Activated CD8-positive, alpha-beta memory T cell treated with anti-CD3 and anti-CD28 coated beads for 36 hours (primary cell): Measurements from ENCODE around the gene C19orf73. TPM values are rescaled to one million over a fixed set of nuclear protein-coding genes. Genes with fewer than 3 reads are reported as not detected.

Experiments used
- CTCF ChIA-PET: fragments of 350-600 bp; sonication (Branson Sonifier 250); formaldehyde crosslinking; loops from one replicate; lab custom pipeline; 2021; ENCODE audit warnings: antibody characterized with exemption; lab: Charles Lee
- POLR2A ChIA-PET: fragments of 350-600 bp; sonication (Branson Sonifier 250); formaldehyde crosslinking; loops from one replicate; lab custom pipeline; 2021; ENCODE audit warnings: antibody characterized with exemption; lab: Charles Lee
- total RNA-seq, 2 experiments: library from RNA; stranded (reverse); gene quantifications; one replicate each; pipeline ENCODE4 v1.2.3, GENCODE V29; 2021

Gene C19orf73
- total RNA-seq, 2 experiments from 2014 or later: 1.0 to 1.4 TPM

GRCh38 chr19:49150106-49150943, 31.4 kb upstream of the C19orf73 start:
- ChIA-PET CTCF (interaction anchor here (0.6 to 1.4 kb wide), 3 partner anchors 53 to 152 kb away, joined by 3 to 4 read pairs (median 4); no protein-coding TSS in a partner anchor), POLR2A (interaction anchor here (0.5 kb wide), 1 partner anchor 541 kb away, joined by 11 read pairs; no protein-coding TSS in a partner anchor)

- ChIA-PET CTCF (interaction anchor here (0.6 kb wide), 1 partner anchor 73 kb away, joined by 3 read pairs; no protein-coding TSS in a partner anchor), POLR2A (no interaction called here)
Observed at GRCh38 chr19:49149652-49150105, 30.7 kb upstream of the C19orf73 start.

- ChIA-PET CTCF (interaction anchor here (0.7 to 6.8 kb wide), 5 partner anchors 43 to 155 kb away, joined by 3 to 38 read pairs (median 3); partner anchors contain the start of gene RUVBL2), POLR2A (no interaction called here)
Observed at GRCh38 chr19:49148784-49149651, 30.1 kb upstream of the C19orf73 start.

- ChIA-PET CTCF (interaction anchor here (0.6 to 6.8 kb wide), 5 partner anchors 42 to 320 kb away, joined by 3 to 38 read pairs (median 3); partner anchors contain the start of gene RUVBL2), POLR2A (interaction anchor here (1.1 kb wide), 1 partner anchor 37 kb away, joined by 3 read pairs; no protein-coding TSS in a partner anchor)
Observed at GRCh38 chr19:49148044-49148682, 29.2 kb upstream of the C19orf73 start.

- POLR2A ChIA-PET: interaction anchor here (0.6 kb wide), 1 partner anchor 27 kb away, joined by 3 read pairs; the partner anchor contains the start of gene PPFIA3
- CTCF ChIA-PET: interaction anchor here (0.7 to 6.8 kb wide), 6 partner anchors 18 to 148 kb away, joined by 3 to 38 read pairs (median 4); partner anchors contain the start of genes LIN7B and PPFIA3
Observed at GRCh38 chr19:49146408-49146770, 27.4 kb upstream of the C19orf73 start.

- ChIA-PET CTCF (interaction anchor here (0.7 to 6.8 kb wide), 8 partner anchors 13 to 147 kb away, joined by 3 to 38 read pairs (median 4); partner anchors contain the start of genes LIN7B and PPFIA3), POLR2A (interaction anchor here (0.6 kb wide), 1 partner anchor 26 kb away, joined by 3 read pairs; the partner anchor contains the start of gene PPFIA3)
Observed at GRCh38 chr19:49145573-49146407, 26.8 kb upstream of the C19orf73 start.

- POLR2A ChIA-PET: no interaction called here
- CTCF ChIA-PET: interaction anchor here (0.8 to 6.8 kb wide), 2 partner anchors 45 to 149 kb away, joined by 3 to 38 read pairs; partner anchors contain the start of gene RUVBL2
Observed at GRCh38 chr19:49142866-49143335, 24.0 kb upstream of the C19orf73 start.

- CTCF ChIA-PET: interaction anchor here (0.6 to 1.2 kb wide), 4 partner anchors 43 to 354 kb away, joined by 3 to 5 read pairs (median 4); no protein-coding TSS in a partner anchor
- POLR2A ChIA-PET: no interaction called here
Observed at GRCh38 chr19:49141352-49141751, 22.4 kb upstream of the C19orf73 start.

- CTCF ChIA-PET: interaction anchor here (0.9 to 1.2 kb wide), 3 partner anchors 43 to 353 kb away, joined by 3 to 5 read pairs (median 5); no protein-coding TSS in a partner anchor
- POLR2A ChIA-PET: no interaction called here
Observed at GRCh38 chr19:49140951-49141350, 22.0 kb upstream of the C19orf73 start.

- ChIA-PET POLR2A (no interaction called here), CTCF (no interaction called here)
Observed at GRCh38 chr19:49136771-49137171, 17.8 kb upstream of the C19orf73 start.

- POLR2A ChIA-PET: no interaction called here
- CTCF ChIA-PET: no interaction called here
Observed at GRCh38 chr19:49135686-49136085, 16.7 kb upstream of the C19orf73 start.

- POLR2A ChIA-PET: no interaction called here
Observed at GRCh38 chr19:49133621-49134454, 14.9 kb upstream of the C19orf73 start.

GRCh38 chr19:49132974-49133609, 14.1 kb upstream of the C19orf73 start:
- ChIA-PET CTCF (interaction anchor here (0.7 to 2.5 kb wide), 5 partner anchors 12 to 182 kb away, joined by 3 to 6 read pairs (median 6); partner anchors contain the start of gene PPFIA3), POLR2A (interaction anchor here (0.6 kb wide), 1 partner anchor 379 kb away, joined by 4 read pairs; no protein-coding TSS in a partner anchor)

More at GRCh38 chr19:49133621-49134454, 14.9 kb upstream of the C19orf73 start:
- CTCF ChIA-PET: interaction anchor here (0.9 to 2.5 kb wide), 4 partner anchors 11 to 36 kb away, joined by 4 to 6 read pairs (median 6); partner anchors contain the start of genes LIN7B and PPFIA3

- CTCF ChIA-PET: interaction anchor here (0.6 to 2.8 kb wide), 5 partner anchors 10 to 77 kb away, joined by 3 to 7 read pairs (median 4); partner anchors contain the start of gene LIN7B
- POLR2A ChIA-PET: no interaction called here
Observed at GRCh38 chr19:49130325-49130724, 11.4 kb upstream of the C19orf73 start.

GRCh38 chr19:49129238-49129583, 10.3 kb upstream of the C19orf73 start:
- CTCF ChIA-PET: interaction anchor here (1.4 to 2.8 kb wide), 3 partner anchors 9 to 17 kb away, joined by 5 to 7 read pairs (median 6); no protein-coding TSS in a partner anchor
- POLR2A ChIA-PET: no interaction called here
